BJ (cell line): Measurements from ENCODE around the gene EFHC2. TPM values are rescaled to one million over a fixed set of nuclear protein-coding genes. Genes with fewer than 3 reads are reported as not detected.

ENCODE experiments used
- CTCF ChIA-PET: fragments of 350-600 bp; formaldehyde crosslinking; extraction: SDS; loops from one replicate; lab custom pipeline; 2021; ENCODE audit warnings: antibody characterized with exemption, inconsistent platforms; lab: Yijun Ruan, JAX
- POLR2A ChIA-PET: fragments of 300-600 bp; sonication (Branson Sonifier 250); formaldehyde crosslinking; extraction: SDS; loops from one replicate; lab custom pipeline; 2021; ENCODE audit warnings: antibody characterized with exemption; lab: Charles Lee
- DNase-seq: peaks from one replicate; pipeline ENCODE4 v3.0.0-alpha.2; 2011; ENCODE audit warnings: low read depth
- H3K27me3 ChIP-seq: 2 replicates; pipeline ENCODE4 v1.6.0; 2011; ENCODE audit warnings: low read length; ENCODE audit not compliant: control insufficient read depth, insufficient read depth
- H3K36me3 ChIP-seq: 2 replicates; pipeline ENCODE4 v1.5.1; 2011; ENCODE audit warnings: low read length; ENCODE audit not compliant: control insufficient read depth, insufficient read depth
- H3K4me3 ChIP-seq: 2 replicates; pipeline ENCODE4 v1.5.1; 2011; ENCODE audit warnings: low read depth, mild to moderate bottlenecking, control low read depth, low read length
- CTCF ChIP-seq: IDR thresholded peaks from 2 replicates; pipeline ENCODE4 v1.5.1; 2011; ENCODE audit warnings: low read depth, mild to moderate bottlenecking, control low read depth, inconsistent platforms, low read length, moderate library complexity; ENCODE audit not compliant: insufficient read depth
- polyA plus RNA-seq: library from polyadenylated mRNA; depleted of rRNA; stranded (reverse); fragments of >200 nt; gene quantifications from 2 replicates; pipeline ENCODE4 v1.2.3, GENCODE V29; 2011

Gene EFHC2
- polyA plus RNA-seq, 1 experiment = not detected

GRCh38 chrX:44232081-44232480, 111.4 kb downstream of the EFHC2 start:
- Histone ChIP-seq H3K36me3 (no peaks in the 10 kb centered on the region), H3K4me3 (no peak overlapping the region), H3K27me3 (no peaks in the 10 kb centered on the region)
- ChIA-PET CTCF (interaction anchor here (1.3 kb wide), 1 partner anchor 18 kb away, joined by 3 read pairs; no protein-coding TSS in a partner anchor), POLR2A (no interaction called here)
- no peak for DNase-seq
- TF ChIP-seq CTCF = no peak

- ChIA-PET POLR2A (no interaction called here), CTCF (interaction anchor here (1.5 kb wide), 2 partner anchors 15 to 270 kb away, joined by 3 to 10 read pairs; no protein-coding TSS in a partner anchor)
- no peak overlapping the region for H3K4me3 ChIP-seq
Measured at GRCh38 chrX:44228621-44229020, 114.9 kb downstream of the EFHC2 start.

DNA sequence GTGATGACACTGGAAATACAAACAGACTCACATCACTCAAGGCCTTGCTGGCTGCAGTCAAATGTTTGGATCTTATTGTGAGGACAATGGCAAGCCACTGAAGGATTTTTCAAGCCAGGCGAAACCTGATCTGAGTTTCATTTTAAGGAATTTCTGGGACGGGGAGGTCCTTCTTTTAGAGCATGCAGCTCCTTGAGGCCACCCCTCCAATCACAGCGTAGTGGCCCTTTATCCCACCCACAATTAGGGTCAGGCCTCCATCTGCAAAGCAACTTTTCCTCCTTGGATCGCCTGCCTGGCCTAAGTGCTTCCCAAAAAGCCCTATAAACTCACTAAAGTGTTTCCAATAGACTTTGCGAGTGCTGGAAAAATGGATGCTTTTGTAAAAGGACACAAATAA, 115.5 kb downstream of the EFHC2 start:
- TF ChIP-seq CTCF = no peak
- Histone ChIP-seq H3K36me3 (no peaks in the 10 kb centered on the region), H3K4me3 (no peak overlapping the region), H3K27me3 (no peaks in the 10 kb centered on the region)
- ChIA-PET CTCF (interaction anchor here (1.1 kb wide), 1 partner anchor 17 kb away, joined by 3 read pairs; no protein-coding TSS in a partner anchor), POLR2A (no interaction called here)
- DNase-seq = no peak

More at GRCh38 chrX:44228621-44229020, 114.9 kb downstream of the EFHC2 start:
- no peak for DNase-seq
- no peak for TF ChIP-seq CTCF
- Histone ChIP-seq H3K27me3 (no peaks in the 10 kb centered on the region), H3K36me3 (no peaks in the 10 kb centered on the region)

- POLR2A ChIA-PET = no interaction called here
- DNase-seq = no peak
- Histone ChIP-seq H3K36me3 (no peaks in the 10 kb centered on the region), H3K4me3 (no peak overlapping the region), H3K27me3 (no peaks in the 10 kb centered on the region)
- CTCF ChIA-PET = interaction anchor here (1.1 kb wide), 1 partner anchor 18 kb away, joined by 4 read pairs; no protein-coding TSS in a partner anchor
- no peak for TF ChIP-seq CTCF
Measured at GRCh38 chrX:44225667-44226066, 117.8 kb downstream of the EFHC2 start.

DNA sequence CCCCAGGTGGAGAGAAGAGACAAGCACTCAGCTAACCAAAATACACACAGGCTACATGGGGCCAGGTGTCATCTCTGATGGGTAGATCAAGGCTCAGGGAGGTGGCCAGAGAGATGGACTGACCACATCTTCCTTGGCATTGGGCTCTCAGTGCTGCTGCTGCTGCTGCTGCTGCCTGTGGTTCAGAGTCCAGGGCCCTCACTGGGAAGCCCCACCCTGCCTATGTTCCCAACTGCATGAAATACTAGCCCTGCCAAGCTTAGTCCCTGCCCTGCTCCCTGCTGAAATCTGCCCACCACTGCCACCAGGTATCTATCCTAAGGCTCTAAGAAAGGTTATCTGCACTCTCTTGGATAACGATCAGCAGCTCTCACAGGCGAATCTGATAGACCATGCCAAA, 118.7 kb downstream of the EFHC2 start:
- no peaks in the 10 kb centered on the region for H3K36me3 ChIP-seq
- no peak for TF ChIP-seq CTCF
- ChIA-PET CTCF (no interaction called here), POLR2A (no interaction called here)
- no peak for DNase-seq
- no peak overlapping the region for H3K4me3 ChIP-seq
- H3K27me3 ChIP-seq = no peaks in the 10 kb centered on the region
